Transverse colon (tissue), 4 donors: ENCODE data around the gene CPNE8.

Source experiments
- CTCF ChIP-seq, 5 experiments: fragments of 200-600 bp in 3 of 5; fragments of 450-650 bp in 2 of 5; sonication (generic) in 3 of 5; IDR thresholded peaks; 1 replicate in 2 of 5; 2 replicates in 3 of 5; pipeline ENCODE4 v1.5.1; 2016 to 2017; ENCODE audit warnings: antibody characterized with exemption in 5 of 5, inconsistent platforms in 3 of 5, mild to moderate bottlenecking in 2 of 5, moderate library complexity in 1 of 5
- POLR2A ChIP-seq: fragments of 450-650 bp; IDR thresholded peaks from one replicate; pipeline ENCODE4 v1.6.1; 2016; ENCODE audit warnings: antibody characterized with exemption, mild to moderate bottlenecking, moderate library complexity
- POLR2AphosphoS5 ChIP-seq, 3 donors: sonication (generic); formaldehyde crosslinking; IDR thresholded peaks; one replicate each; pipeline ENCODE4 v1.6.1; 2016; ENCODE audit warnings: antibody characterized with exemption in 3 of 3

GRCh38 chr12:38638401-38638800, 267.0 kb downstream of the CPNE8 start:
- TF ChIP-seq CTCF (IDR thresholded peaks at IDR 0.05) (no peak), POLR2A (no peak), POLR2AphosphoS5 (IDR thresholded peaks at IDR 0.05) (no peak)
